HepG2 (cell line): ENCODE measurements around the gene MRPL50. TPM values are rescaled to one million over a fixed set of nuclear protein-coding genes. Genes with fewer than 3 reads are reported as not detected.

ENCODE experiments used
- DNMT1 ChIP-seq: sonication (generic); formaldehyde crosslinking; IDR thresholded peaks from 2 replicates; pipeline ENCODE4 v1.5.1; 2020; ENCODE audit warnings: mild to moderate bottlenecking, missing genetic modification reagents
- JUN ChIP-seq: sonication (generic); formaldehyde crosslinking; IDR thresholded peaks from 2 replicates; pipeline ENCODE4 v1.4.0; 2020; ENCODE audit warnings: mild to moderate bottlenecking, missing genetic modification reagents
- KAT8 ChIP-seq: IDR thresholded peaks from 2 replicates; pipeline ENCODE4 v1.6.1; 2016; ENCODE audit warnings: missing genetic modification reagents, missing compliant biosample characterization
- LCORL ChIP-seq, 2 experiments: fragments of 450-650 bp in 1 of 2; sonication (generic) in 1 of 2; formaldehyde crosslinking in 1 of 2; IDR thresholded peaks; 2 replicates each; pipeline versions ENCODE4 v1.5.0 to v1.6.1; 2017 to 2020; ENCODE audit warnings: antibody characterized with exemption in 1 of 2, missing genetic modification reagents in 1 of 2
- MAZ ChIP-seq, 2 experiments: sonication (generic) in 1 of 2; formaldehyde crosslinking in 1 of 2; IDR thresholded peaks; 2 replicates each; pipeline versions ENCODE4 v1.5.0 to v1.6.1; 2012 to 2020; ENCODE audit warnings: low read depth in 2 of 2, mild to moderate bottlenecking in 2 of 2, borderline replicate concordance in 1 of 2, improper control_type of control experiment in 1 of 2, low read length in 1 of 2, missing genetic modification reagents in 1 of 2, moderate library complexity in 1 of 2
- PAF1 ChIP-seq: IDR thresholded peaks from 2 replicates; pipeline ENCODE4 v1.6.1; 2016; ENCODE audit warnings: missing genetic modification reagents, missing compliant biosample characterization
- PAX8 ChIP-seq: sonication (generic); formaldehyde crosslinking; IDR thresholded peaks from 2 replicates; pipeline ENCODE4 v1.8.0; 2022; ENCODE audit warnings: mild to moderate bottlenecking, missing genetic modification reagents, borderline replicate concordance
- PAXIP1 ChIP-seq: sonication (generic); formaldehyde crosslinking; conservative IDR thresholded peaks from 2 replicates; pipeline ENCODE4 v1.4.0; 2020; ENCODE audit warnings: mild to moderate bottlenecking, missing genetic modification reagents, moderate library complexity
- SAP130 ChIP-seq: IDR thresholded peaks from 2 replicates; pipeline ENCODE4 v1.6.1; 2016; ENCODE audit warnings: low read depth
- SOX6 ChIP-seq, 2 experiments: fragments of 450-650 bp in 1 of 2; sonication (generic) in 1 of 2; formaldehyde crosslinking in 1 of 2; IDR thresholded peaks; 2 replicates each; pipeline versions ENCODE4 v1.4.0 to v1.6.1; 2017 to 2020; ENCODE audit warnings: antibody characterized with exemption in 1 of 2, mild to moderate bottlenecking in 1 of 2, missing genetic modification reagents in 1 of 2
- TCF7 ChIP-seq: sonication (generic); IDR thresholded peaks from 2 replicates; pipeline ENCODE4 v1.6.1; 2016; ENCODE audit warnings: antibody characterized with exemption, low read depth
- ZBTB34 ChIP-seq: sonication (generic); formaldehyde crosslinking; IDR thresholded peaks from 2 replicates; pipeline ENCODE4 v1.8.0; 2022; ENCODE audit warnings: mild to moderate bottlenecking, missing genetic modification reagents
- ZC3H13 ChIP-seq: sonication (generic); formaldehyde crosslinking; IDR thresholded peaks from 2 replicates; pipeline ENCODE4 v1.8.1; 2023; ENCODE audit warnings: mild to moderate bottlenecking, missing genetic modification reagents, moderate library complexity
- ZFP36L1 ChIP-seq: sonication (generic); formaldehyde crosslinking; IDR thresholded peaks from 2 replicates; pipeline ENCODE4 v1.8.0; 2022; ENCODE audit warnings: mild to moderate bottlenecking, missing genetic modification reagents, moderate library complexity
- ZNF33A ChIP-seq: sonication (generic); formaldehyde crosslinking; IDR thresholded peaks from 2 replicates; pipeline ENCODE4 v1.5.1; 2020; ENCODE audit warnings: missing genetic modification reagents, mild to moderate bottlenecking, moderate library complexity, borderline replicate concordance
- ZNF577 ChIP-seq: sonication (generic); formaldehyde crosslinking; IDR thresholded peaks from 2 replicates; pipeline ENCODE4 v1.4.0; 2020; ENCODE audit warnings: mild to moderate bottlenecking, low read depth, missing genetic modification reagents, borderline replicate concordance
- ZNF614 ChIP-seq: IDR thresholded peaks from 2 replicates; pipeline ENCODE4 v1.6.1; 2018; ENCODE audit warnings: missing biosample characterization, missing genetic modification reagents, inconsistent platforms, borderline replicate concordance
- ZNF691 ChIP-seq: sonication (generic); formaldehyde crosslinking; IDR thresholded peaks from 2 replicates; pipeline ENCODE4 v1.4.0; 2020; ENCODE audit warnings: missing genetic modification reagents, low read depth, mild to moderate bottlenecking, borderline replicate concordance
- ZNF816 ChIP-seq: sonication (generic); formaldehyde crosslinking; IDR thresholded peaks from 2 replicates; pipeline ENCODE4 v1.8.0; 2022; ENCODE audit warnings: missing genetic modification reagents, mild to moderate bottlenecking, borderline replicate concordance
- ZSCAN12 ChIP-seq: sonication (generic); formaldehyde crosslinking; IDR thresholded peaks from 2 replicates; pipeline ENCODE4 v1.9.0; 2021; ENCODE audit warnings: mild to moderate bottlenecking, missing genetic modification reagents
- polyA plus RNA-seq, 8 experiments: library from polyadenylated mRNA; depleted of rRNA in 3 of 8; stranded (reverse) in 7 of 8; unstranded in 1 of 8; fragments of >200 nt; fragmentation: Illumina TruSeq in 4 of 8; extraction: Trizol in 4 of 8; gene quantifications; 2 replicates each; pipeline versions ENCODE4 v1.2.1 to v1.2.3, GENCODE V29; 2011 to 2016; ENCODE audit warnings: low read depth in 4 of 8, missing spikeins in 1 of 8, mixed read lengths in 1 of 8; ENCODE audit not compliant: insufficient read depth in 1 of 8
- total RNA-seq, 5 experiments: library from RNA; depleted of rRNA; stranded (reverse); fragments of >200 nt; fragmentation: Illumina TruSeq; extraction: Trizol; gene quantifications; 2 replicates each; pipeline ENCODE4 v1.2.3, GENCODE V29; 2016; ENCODE audit warnings: low read depth in 1 of 5
- TF ChIP-seq, protein P1 (sequence below): sonication (generic); formaldehyde crosslinking; IDR thresholded peaks from 2 replicates; pipeline ENCODE4 v1.4.0; 2020; ENCODE audit warnings: missing genetic modification reagents

MRPL50 gene
- total and polyA plus RNA-seq, 2 of the 13 experiments (the other 11 are each of a cell fraction or from before 2014, with no cell fraction given): 37.1 to 70.0 TPM

GRCh38 chr9:101437806-101438232 is 39.4 kb upstream of the MRPL50 start (continued):
- no peak for TF ChIP-seq MAZ (IDR thresholded peaks at IDR 0.05; ENCODE audit: borderline replicate concordance, low read depth, low read length)
- TF ChIP-seq MAZ (CRISPR knock-in tag; IDR thresholded peaks at IDR 0.05; ENCODE audit: low read depth): 0 out of 2 replicates have a peak, but pooled peaks have one; percentile 46
- no peak for TF ChIP-seq ZBTB34 (CRISPR knock-in tag)
- TF ChIP-seq ZC3H13 (CRISPR knock-in tag): no peak
- no peak for TF ChIP-seq LCORL (IDR thresholded peaks at IDR 0.05)
- peak; percentile 18; the same call in 1 of the 2 replicates for TF ChIP-seq LCORL (CRISPR knock-in tag; IDR thresholded peaks at IDR 0.05)
- TF ChIP-seq DNMT1: no peak
- no peak for TF ChIP-seq PAF1 (CRISPR knock-in tag)
- TF ChIP-seq ZNF691 (CRISPR knock-in tag): 0 out of 2 replicates have a peak, but pooled peaks have one; percentile 35
- TF ChIP-seq, protein P1, sequence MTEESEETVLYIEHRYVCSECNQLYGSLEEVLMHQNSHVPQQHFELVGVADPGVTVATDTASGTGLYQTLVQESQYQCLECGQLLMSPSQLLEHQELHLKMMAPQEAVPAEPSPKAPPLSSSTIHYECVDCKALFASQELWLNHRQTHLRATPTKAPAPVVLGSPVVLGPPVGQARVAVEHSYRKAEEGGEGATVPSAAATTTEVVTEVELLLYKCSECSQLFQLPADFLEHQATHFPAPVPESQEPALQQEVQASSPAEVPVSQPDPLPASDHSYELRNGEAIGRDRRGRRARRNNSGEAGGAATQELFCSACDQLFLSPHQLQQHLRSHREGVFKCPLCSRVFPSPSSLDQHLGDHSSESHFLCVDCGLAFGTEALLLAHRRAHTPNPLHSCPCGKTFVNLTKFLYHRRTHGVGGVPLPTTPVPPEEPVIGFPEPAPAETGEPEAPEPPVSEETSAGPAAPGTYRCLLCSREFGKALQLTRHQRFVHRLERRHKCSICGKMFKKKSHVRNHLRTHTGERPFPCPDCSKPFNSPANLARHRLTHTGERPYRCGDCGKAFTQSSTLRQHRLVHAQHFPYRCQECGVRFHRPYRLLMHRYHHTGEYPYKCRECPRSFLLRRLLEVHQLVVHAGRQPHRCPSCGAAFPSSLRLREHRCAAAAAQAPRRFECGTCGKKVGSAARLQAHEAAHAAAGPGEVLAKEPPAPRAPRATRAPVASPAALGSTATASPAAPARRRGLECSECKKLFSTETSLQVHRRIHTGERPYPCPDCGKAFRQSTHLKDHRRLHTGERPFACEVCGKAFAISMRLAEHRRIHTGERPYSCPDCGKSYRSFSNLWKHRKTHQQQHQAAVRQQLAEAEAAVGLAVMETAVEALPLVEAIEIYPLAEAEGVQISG (CRISPR knock-in tag): peak; percentile 29; the same call in 1 of the 2 replicates
- peak; percentile 50 for TF ChIP-seq SAP130 (CRISPR knock-in tag)
- TF ChIP-seq SOX6 (IDR thresholded peaks at IDR 0.05): no peak
- peak; percentile 32; the same call in 1 of the 2 replicates for TF ChIP-seq SOX6 (CRISPR knock-in tag; IDR thresholded peaks at IDR 0.05)
- no peak for TF ChIP-seq ZNF577 (CRISPR knock-in tag)
- TF ChIP-seq ZNF816 (CRISPR knock-in tag): no peak
- no peak for TF ChIP-seq ZNF33A
- TF ChIP-seq ZSCAN12: no peak
- no peak for TF ChIP-seq JUN
- TF ChIP-seq ZNF614 (CRISPR knock-in tag): no peak
- no peak for TF ChIP-seq ZFP36L1 (CRISPR knock-in tag)
- no peak for TF ChIP-seq TCF7
- no peak for TF ChIP-seq PAX8 (CRISPR knock-in tag)
- peak; percentile 60; the same call in 1 of the 2 replicates for TF ChIP-seq PAXIP1 (CRISPR knock-in tag)
- peak; percentile 30; the same call in 1 of the 2 replicates for TF ChIP-seq KAT8
